GM06990 (cell line): Measurements from ENCODE around the gene TSHZ3.

Source experiments
- DNase-seq: peaks from one replicate; pipeline ENCODE4 v3.0.0-alpha.2; 2011; ENCODE audit not compliant: insufficient read length; ENCODE audit errors: extremely low read depth
- H3K27me3 ChIP-seq: replicated peaks from 2 replicates; pipeline ENCODE4 v1.6.0; 2011; ENCODE audit warnings: low read length; ENCODE audit not compliant: control insufficient read depth, insufficient read depth
- H3K36me3 ChIP-seq: 2 replicates; pipeline ENCODE4 v1.5.1; 2011; ENCODE audit warnings: low read length; ENCODE audit not compliant: control insufficient read depth, insufficient read depth
- H3K4me3 ChIP-seq: replicated peaks from 2 replicates; pipeline ENCODE4 v1.5.1; 2011; ENCODE audit warnings: low read depth, mild to moderate bottlenecking, control low read depth, low read length
- CTCF ChIP-seq: IDR thresholded peaks from 2 replicates; pipeline ENCODE4 v1.5.1; 2011; ENCODE audit warnings: low read length, control low read depth, mild to moderate bottlenecking, inconsistent platforms; ENCODE audit not compliant: insufficient read depth, poor library complexity, severe bottlenecking

The TSHZ3 gene

GRCh38 chr19:31272583-31273106, 76.6 kb downstream of the TSHZ3 start:
- TF ChIP-seq CTCF = no peak
- no peak for DNase-seq
- Histone ChIP-seq H3K4me3 (no peak overlapping the region), H3K27me3 (no peaks in the 10 kb centered on the region), H3K36me3 (no peaks in the 10 kb centered on the region)

- Histone ChIP-seq H3K36me3 (no peaks in the 10 kb centered on the region), H3K27me3 (no peaks in the 10 kb centered on the region), H3K4me3 (no peak overlapping the region)
- no peak for DNase-seq
- TF ChIP-seq CTCF = no peak
These were observed 77.8 kb downstream of the TSHZ3 start for GRCh38 chr19:31271306-31271911.

- Histone ChIP-seq H3K27me3 (no peaks in the 10 kb centered on the region), H3K36me3 (no peaks in the 10 kb centered on the region), H3K4me3 (no peak overlapping the region)
- TF ChIP-seq CTCF = no peak
- no peak for DNase-seq
These were observed 78.3 kb downstream of the TSHZ3 start for GRCh38 chr19:31270897-31271296.

- no peak overlapping the region for H3K4me3 ChIP-seq
- no peak for DNase-seq
- no peaks in the 10 kb centered on the region for H3K36me3 ChIP-seq
- no peak for TF ChIP-seq CTCF
- no peaks in the 10 kb centered on the region for H3K27me3 ChIP-seq
These were observed 79.7 kb downstream of the TSHZ3 start for GRCh38 chr19:31269425-31270127.

- TF ChIP-seq CTCF = no peak
- Histone ChIP-seq H3K27me3 (no peaks in the 10 kb centered on the region), H3K36me3 (no peaks in the 10 kb centered on the region), H3K4me3 (no peak overlapping the region)
- no peak for DNase-seq
These were observed 80.4 kb downstream of the TSHZ3 start for GRCh38 chr19:31268751-31269383.
